HL-60/S4 treated with phorbol 12-myristate 13-acetate at 8.2 ng/mL for 4 days and 3 days (cell line): ENCODE results near the gene GORASP1.
"Not testable (repeated sequence)": the region's sequence is repeated elsewhere in the genome, so short reads cannot be mapped to it uniquely, and the experiment has no call there.

Experiments
- in situ Hi-C: fragments of 300-500 bp; cut with MboI; formaldehyde crosslinking; loops from 2 replicates; pipeline ENCODE4 v1.15.0; 2022; ENCODE audit warnings: low sequenced_read_pairs

Gene GORASP1

GRCh38 chr3:39079530-39079929 lies 27.9 kb downstream of the GORASP1 start:
- in situ Hi-C loops, result loop anchor here (25.0 kb wide), 1 partner anchor 208 kb away; the partner anchor contains the start of gene CX3CR1

- in situ Hi-C loops, result loop anchor here (25.0 kb wide), 1 partner anchor 211 kb away; the partner anchor contains the start of gene CX3CR1
Observed at GRCh38 chr3:39075910-39076309, 31.5 kb downstream of the GORASP1 start.

GRCh38 chr3:39068556-39068955 lies 38.9 kb downstream of the GORASP1 start:
- in situ Hi-C loops, result no loop called here

GRCh38 chr3:39067286-39067685 lies 40.1 kb downstream of the GORASP1 start:
- in situ Hi-C loops, result no loop called here

- in situ Hi-C loops, result no loop called here
Observed at GRCh38 chr3:39065197-39065596, 42.2 kb downstream of the GORASP1 start.

- in situ Hi-C loops, result no loop called here
Observed at GRCh38 chr3:39064646-39065045, 42.8 kb downstream of the GORASP1 start.

GRCh38 chr3:39063143-39063542 lies 44.3 kb downstream of the GORASP1 start:
- in situ Hi-C loops, result no loop called here

GRCh38 chr3:39062180-39062579 lies 45.2 kb downstream of the GORASP1 start:
- in situ Hi-C loops, result no loop called here

GRCh38 chr3:39061228-39061627 lies 46.2 kb downstream of the GORASP1 start:
- in situ Hi-C loops, result not testable (repeated sequence)

GRCh38 chr3:39056151-39056550 lies 51.3 kb downstream of the GORASP1 start:
- in situ Hi-C loops, result no loop called here

GRCh38 chr3:39053696-39054095 lies 53.7 kb downstream of the GORASP1 start:
- in situ Hi-C loops, result no loop called here

- in situ Hi-C loops, result no loop called here
Observed at GRCh38 chr3:39052583-39052982, 54.8 kb downstream of the GORASP1 start.

GRCh38 chr3:39051649-39052561 lies 55.5 kb downstream of the GORASP1 start, which contains the start of the genes SCN11A and WDR48:
Gene SCN11A, minus strand, starts transcription at chr3:39051944. Its CDS starts 101,582 bp downstream, at chr3:38950362.
Gene WDR48, plus strand, starts transcription at chr3:39052016. Its CDS starts 10 bp downstream, at chr3:39052026.
- in situ Hi-C loops, result no loop called here

GRCh38 chr3:39050029-39050428 lies 57.4 kb downstream of the GORASP1 start:
- in situ Hi-C loops, result no loop called here
